K562 (cell line): ENCODE results near the gene RTP5. TPM values are rescaled to one million over a fixed set of nuclear protein-coding genes. Genes with fewer than 3 reads are reported as not detected.

Source experiments
- ATAC-seq: fragments of 200-7000 bp; cut with Tn5 transposase; 3 replicates; pipeline ENCODE4 v1.9.1; 2020; ENCODE audit warnings: moderate library complexity
- BruUV-seq: library from RNA; stranded (reverse); fragments of 400-500 nt; replicated peaks from 2 replicates; lab custom pipeline; 2021; lab: Mats Ljungman, UMichigan
- CTCF ChIA-PET: fragments of 300-600 bp; formaldehyde crosslinking; extraction: SDS; loops from one replicate; lab custom pipeline; 2021; ENCODE audit warnings: low intra/inter-chr PET ratio; lab: Yijun Ruan, JAX
- POLR2A ChIA-PET: fragments of 300-600, 350-650 bp; sonication (Branson Sonifier 250); formaldehyde crosslinking; extraction: SDS; loops from one replicate; lab custom pipeline; 2021; ENCODE audit warnings: antibody characterized with exemption, inconsistent platforms; lab: Yijun Ruan, JAX
- DNase-seq, 4 experiments: peaks; one replicate each; pipeline versions ENCODE4 v3.0.0 to v3.0.0-alpha.2; 2011 to 2018; ENCODE audit warnings: low spot score in 3 of 4, mixed read lengths in 3 of 4; ENCODE audit errors: extremely low read depth in 1 of 4
- FAIRE-seq: peaks from 2 replicates; lab custom pipeline; 2011; peaks lifted over from hg19 to GRCh38; lab: Jason Lieb, UNC
- H2AFZ ChIP-seq: 2 replicates; pipeline ENCODE4 v1.6.0; 2011; ENCODE audit warnings: low read depth, low read length, control low read depth, inconsistent platforms
- H3K27ac ChIP-seq: fragments of 200-600 bp; 3 replicates; pipeline ENCODE4 v1.8.0; 2011; ENCODE audit warnings: low read depth, mild to moderate bottlenecking, control low read depth, inconsistent platforms, low read length, moderate library complexity, mixed read lengths; ENCODE audit errors: extremely low read depth
- H3K27me3 ChIP-seq, 2 experiments: fragments of 300-600 bp in 1 of 2; 2 replicates in 1 of 2; 3 replicates in 1 of 2; pipeline versions ENCODE4 v1.6.0 to v1.8.0; 2011; ENCODE audit warnings: inconsistent platforms in 2 of 2, low read length in 2 of 2, mild to moderate bottlenecking in 1 of 2, mixed read lengths in 1 of 2, moderate library complexity in 1 of 2; ENCODE audit not compliant: control insufficient read depth in 2 of 2, insufficient read depth in 2 of 2
- H3K36me3 ChIP-seq: fragments of 300-600 bp; 3 replicates; pipeline ENCODE4 v1.8.0; 2011; ENCODE audit warnings: mild to moderate bottlenecking, low read length, inconsistent platforms; ENCODE audit not compliant: control insufficient read depth, insufficient read depth
- H3K4me1 ChIP-seq, 2 experiments: fragments of 200-600 bp in 1 of 2; replicated peaks in 1 of 2; 2 replicates in 1 of 2; 3 replicates in 1 of 2; pipeline versions ENCODE4 v1.5.1 to v1.8.0; 2011; ENCODE audit warnings: inconsistent platforms in 2 of 2, low read length in 2 of 2, mild to moderate bottlenecking in 1 of 2, mixed read lengths in 1 of 2, moderate library complexity in 1 of 2; ENCODE audit not compliant: control insufficient read depth in 2 of 2, insufficient read depth in 2 of 2
- H3K4me2 ChIP-seq: 2 replicates; pipeline ENCODE4 v1.6.1; 2011; ENCODE audit warnings: low read length, control low read depth, inconsistent platforms, mixed read lengths; ENCODE audit not compliant: insufficient read depth
- H3K4me3 ChIP-seq: fragments of 200-600 bp; sonication (generic), shearing (Covaris generic); 2 replicates; pipeline ENCODE4 v1.5.1; 2016; ENCODE audit warnings: control low read depth, inconsistent platforms
- H3K79me2 ChIP-seq: fragments of 200-600 bp; 3 replicates; pipeline ENCODE4 v1.8.0; 2011; ENCODE audit warnings: low read length, inconsistent platforms; ENCODE audit not compliant: control insufficient read depth, insufficient read depth
- H3K9ac ChIP-seq, 2 experiments: 2 replicates each; pipeline versions ENCODE4 v1.6.0 to v1.6.1; 2011; ENCODE audit warnings: low read depth in 2 of 2, low read length in 2 of 2, control low read depth in 1 of 2, inconsistent platforms in 1 of 2, mild to moderate bottlenecking in 1 of 2, mixed read lengths in 1 of 2; ENCODE audit not compliant: insufficient read depth in 1 of 2
- H3K9me1 ChIP-seq: one replicate; pipeline ENCODE4 v1.6.0; 2011; ENCODE audit warnings: inconsistent platforms, mild to moderate bottlenecking, low read length, moderate library complexity; ENCODE audit not compliant: control insufficient read depth, insufficient read depth
- H3K9me3 ChIP-seq: replicated peaks from 2 replicates; pipeline ENCODE4 v1.5.1; 2011; ENCODE audit warnings: low read depth, low read length, inconsistent platforms; ENCODE audit not compliant: control insufficient read depth, insufficient read depth
- H4K20me1 ChIP-seq: replicated peaks from 2 replicates; pipeline ENCODE4 v1.6.1; 2011; ENCODE audit warnings: low read length, inconsistent platforms, mixed read lengths; ENCODE audit not compliant: control insufficient read depth, insufficient read depth
- BCOR ChIP-seq: fragments of 450-650 bp; IDR thresholded peaks from 2 replicates; pipeline ENCODE4 v1.6.1; 2016
- ELF2 ChIP-seq: fragments of 250-450 bp; sonication (Bioruptor Pico); IDR thresholded peaks from 2 replicates; pipeline ENCODE4 v1.5.0; 2021; ENCODE audit warnings: mild to moderate bottlenecking
- FOXJ3 ChIP-seq: sonication (generic); formaldehyde crosslinking; IDR thresholded peaks from 2 replicates; pipeline ENCODE4 v1.4.0; 2020; ENCODE audit warnings: mild to moderate bottlenecking, missing genetic modification reagents
- ILK ChIP-seq: fragments of 450-650 bp; IDR thresholded peaks from 2 replicates; pipeline ENCODE4 v1.6.1; 2016; ENCODE audit warnings: missing genetic modification characterization, low read depth, mild to moderate bottlenecking, missing compliant biosample characterization, moderate library complexity, borderline replicate concordance
- MAFG ChIP-seq: fragments of 450-650 bp; conservative IDR thresholded peaks from 2 replicates; pipeline ENCODE4 v1.6.1; 2016; ENCODE audit warnings: missing genetic modification characterization, missing compliant biosample characterization
- NFATC3 ChIP-seq: fragments of 450-650 bp; IDR thresholded peaks from 2 replicates; pipeline ENCODE4 v1.6.1; 2017; ENCODE audit warnings: mild to moderate bottlenecking
- SMARCA4 ChIP-seq: fragments of 450-650 bp; IDR thresholded peaks from 2 replicates; pipeline ENCODE4 v1.6.1; 2016
- SRSF7 ChIP-seq: fragments of 200-400 bp; formaldehyde crosslinking; optimal IDR thresholded peaks from 2 replicates; pipeline ENCODE3; 2017; ENCODE audit warnings: mild to moderate bottlenecking, low read depth, low read length
- TBP ChIP-seq: optimal IDR thresholded peaks from 2 replicates; pipeline ENCODE3; 2011; ENCODE audit warnings: low read depth, low read length, improper control_type of control experiment
- ZNF146 ChIP-seq: IDR thresholded peaks from one replicate; pipeline ENCODE4 v1.6.1; 2018; ENCODE audit warnings: missing compliant biosample characterization; ENCODE audit not compliant: unreplicated experiment
- ZNF696 ChIP-seq: fragments of 250-450 bp; sonication (Bioruptor Pico); conservative IDR thresholded peaks from 2 replicates; pipeline ENCODE4 v1.4.0; 2020; ENCODE audit warnings: mild to moderate bottlenecking, moderate library complexity
- ZZZ3 ChIP-seq: fragments of 450-650 bp; IDR thresholded peaks from 2 replicates; pipeline ENCODE4 v1.6.1; 2016; ENCODE audit warnings: antibody characterized with exemption, mild to moderate bottlenecking, moderate library complexity
- WGBS: fragments of 100-300 bp; shearing (Covaris generic); methylation state at CpG from one replicate; pipeline ENCODE4 v1.1.6; 2016; ENCODE audit warnings: low coverage, mixed read lengths; ENCODE audit not compliant: insufficient coverage; ENCODE audit errors: missing lambda C conversion rate; 5-methylcytosine and 5-hydroxymethylcytosine counted together
- in situ Hi-C: fragments of 300-500 bp; cut with MboI; formaldehyde crosslinking; loops from 4 replicates; pipeline ENCODE4 v1.15.0; 2018; ENCODE audit warnings: inconsistent platforms, mixed read lengths
- intact Hi-C: fragments of 100-400 bp; cut with micrococcal nuclease; formaldehyde crosslinking; loops from 2 replicates; pipeline ENCODE4 v1.14.2; 2022
- polyA plus RNA-seq, 8 experiments: library from polyadenylated mRNA; depleted of rRNA in 4 of 8; stranded (reverse) in 5 of 8; unstranded in 3 of 8; fragments of >200 nt; fragmentation: Nextera tagmentation in 2 of 8; fragmentation: Illumina TruSeq in 1 of 8; extraction: Ambion mirVana in 2 of 8; extraction: Trizol in 1 of 8; gene quantifications; 2 replicates each; pipeline versions ENCODE4 v1.2.1 to v1.2.3, GENCODE V29; 2011 to 2014; ENCODE audit warnings: inconsistent platforms in 1 of 8, missing spikeins in 1 of 8
- total RNA-seq, 7 experiments: library from RNA; depleted of rRNA in 6 of 7; stranded (reverse); fragments of >200 nt in 6 of 7; fragmentation: Illumina TruSeq in 2 of 7; extraction: Trizol in 2 of 7; gene quantifications; 2 replicates each; pipeline versions ENCODE4 v1.2.1 to v1.2.3, GENCODE V29; 2011 to 2021; ENCODE audit warnings: low replicate concordance in 1 of 7
- TF ChIP-seq, protein P1 (sequence below), 2 experiments: IDR thresholded peaks; 2 replicates each; pipeline ENCODE4 v1.6.1; 2011; ENCODE audit warnings: borderline replicate concordance in 1 of 2, control low read depth in 1 of 2, low read depth in 1 of 2, low read length in 1 of 2, mild to moderate bottlenecking in 1 of 2, mixed read lengths in 1 of 2, moderate library complexity in 1 of 2; ENCODE audit not compliant: insufficient read depth in 1 of 2, insufficient read length in 1 of 2, poor library complexity in 1 of 2, severe bottlenecking in 1 of 2; ENCODE audit errors: extremely low read depth in 1 of 2
- TF ChIP-seq, protein P2 (sequence below): fragments of 450-650 bp; IDR thresholded peaks from 2 replicates; pipeline ENCODE4 v1.6.1; 2018; ENCODE audit not compliant: partially characterized antibody
- TF ChIP-seq, protein P3 (sequence below): fragments of 200-800 bp; sonication (Bioruptor generic); IDR thresholded peaks from 2 replicates; pipeline ENCODE4 v1.6.1; 2017; ENCODE audit warnings: missing genetic modification characterization, missing compliant biosample characterization
- TF ChIP-seq, protein P4 (sequence below): sonication (generic); formaldehyde crosslinking; IDR thresholded peaks from 2 replicates; pipeline ENCODE4 v1.8.0; 2022; ENCODE audit warnings: missing genetic modification reagents, mild to moderate bottlenecking, borderline replicate concordance

RTP5 gene
- total and polyA plus RNA-seq, 9 of the 15 experiments (the other 6 are each of a cell fraction or from before 2014, with no cell fraction given), result not detected

DNA sequence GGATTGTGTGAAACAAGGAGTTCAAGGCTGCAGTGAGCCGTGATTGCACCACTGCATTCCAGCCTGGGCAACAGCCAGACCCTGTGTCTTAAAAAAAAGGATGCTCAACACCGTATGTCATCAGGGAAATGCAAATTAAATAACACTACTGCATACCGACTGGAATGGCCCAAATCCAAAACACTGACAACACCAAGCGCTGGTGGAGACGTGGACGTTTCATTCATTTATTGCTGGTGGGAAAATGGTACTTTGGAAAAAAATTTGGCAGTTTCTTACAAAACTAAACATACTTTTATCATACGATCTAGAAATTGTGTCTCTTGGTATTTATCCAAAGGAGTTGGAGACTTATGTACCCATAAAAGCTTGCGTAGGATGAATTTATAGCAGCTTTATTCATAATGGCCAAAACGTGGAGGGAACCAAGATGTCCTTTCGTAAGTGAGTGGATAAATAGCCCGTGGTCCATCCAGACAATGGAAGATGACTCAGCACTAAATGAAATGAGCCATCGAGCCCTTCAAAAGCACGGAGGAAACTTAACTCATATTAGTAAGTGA is 36.3 kb upstream of the RTP5 start:
- in situ Hi-C loops (no loop called here), intact Hi-C loops (no loop called here)
- FAIRE-seq, result peak; percentile 88
- DNase-seq, result peak in 2 of 4 experiments; percentile 48 to 53
- no peaks in the 10 kb centered on the region for H3K36me3 ChIP-seq
- no peak overlapping the region for H3K4me3 ChIP-seq
- H3K9me1 ChIP-seq, result no peaks in the 10 kb centered on the region
- H3K27me3 ChIP-seq, result no peaks in the 10 kb centered on the region
- CTCF ChIA-PET, result no interaction called here
- ATAC-seq, result peak; percentile 80
- H3K79me2 ChIP-seq, result no peaks in the 10 kb centered on the region
- peak overlapping the region; percentile 54 for H2AFZ ChIP-seq
- H3K4me2 ChIP-seq, result peak overlapping the region; percentile 59
- H3K9ac ChIP-seq, result no peak overlapping the region; a peak in 1 of 4 replicates
- no peak overlapping the region for H3K27ac ChIP-seq
- WGBS, result 5% methylated on average over 12 of the region's 13 CpGs
- POLR2A ChIA-PET, result no interaction called here
- no peaks in the 10 kb centered on the region for H3K9me3 ChIP-seq
- H4K20me1 ChIP-seq, result no peaks in the 10 kb centered on the region
- no TSS peak for BruUV-seq
- H3K4me1 ChIP-seq, result peaks cover 6 to 9% of the 10 kb centered on the region in 2 experiments; a peak in 3 of 5 replicates
- TF ChIP-seq ELF2 (CRISPR knock-in tag) (no peak), SMARCA4 (peak; percentile 53; the same call in 1 of the 2 replicates), ILK (tag) (no peak), ZNF146 (CRISPR knock-in tag) (no peak), MAFG (tag) (peak; percentile 97), BCOR (no peak), ZZZ3 (no peak), FOXJ3 (CRISPR knock-in tag) (no peak), NFATC3 (no peak), TBP (peak; percentile 53), ZNF696 (no peak), SRSF7 (no peak)
- TF ChIP-seq, protein P1, sequence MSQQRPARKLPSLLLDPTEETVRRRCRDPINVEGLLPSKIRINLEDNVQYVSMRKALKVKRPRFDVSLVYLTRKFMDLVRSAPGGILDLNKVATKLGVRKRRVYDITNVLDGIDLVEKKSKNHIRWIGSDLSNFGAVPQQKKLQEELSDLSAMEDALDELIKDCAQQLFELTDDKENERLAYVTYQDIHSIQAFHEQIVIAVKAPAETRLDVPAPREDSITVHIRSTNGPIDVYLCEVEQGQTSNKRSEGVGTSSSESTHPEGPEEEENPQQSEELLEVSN (IDR thresholded peaks at IDR 0.05; ENCODE audit: borderline replicate concordance in 1 of 2, extremely low read depth in 1 of 2, insufficient read depth in 1 of 2, insufficient read length in 1 of 2, low read depth in 1 of 2, low read length in 1 of 2, poor library complexity in 1 of 2, severe bottlenecking in 1 of 2), result no peak
- TF ChIP-seq, protein P2, sequence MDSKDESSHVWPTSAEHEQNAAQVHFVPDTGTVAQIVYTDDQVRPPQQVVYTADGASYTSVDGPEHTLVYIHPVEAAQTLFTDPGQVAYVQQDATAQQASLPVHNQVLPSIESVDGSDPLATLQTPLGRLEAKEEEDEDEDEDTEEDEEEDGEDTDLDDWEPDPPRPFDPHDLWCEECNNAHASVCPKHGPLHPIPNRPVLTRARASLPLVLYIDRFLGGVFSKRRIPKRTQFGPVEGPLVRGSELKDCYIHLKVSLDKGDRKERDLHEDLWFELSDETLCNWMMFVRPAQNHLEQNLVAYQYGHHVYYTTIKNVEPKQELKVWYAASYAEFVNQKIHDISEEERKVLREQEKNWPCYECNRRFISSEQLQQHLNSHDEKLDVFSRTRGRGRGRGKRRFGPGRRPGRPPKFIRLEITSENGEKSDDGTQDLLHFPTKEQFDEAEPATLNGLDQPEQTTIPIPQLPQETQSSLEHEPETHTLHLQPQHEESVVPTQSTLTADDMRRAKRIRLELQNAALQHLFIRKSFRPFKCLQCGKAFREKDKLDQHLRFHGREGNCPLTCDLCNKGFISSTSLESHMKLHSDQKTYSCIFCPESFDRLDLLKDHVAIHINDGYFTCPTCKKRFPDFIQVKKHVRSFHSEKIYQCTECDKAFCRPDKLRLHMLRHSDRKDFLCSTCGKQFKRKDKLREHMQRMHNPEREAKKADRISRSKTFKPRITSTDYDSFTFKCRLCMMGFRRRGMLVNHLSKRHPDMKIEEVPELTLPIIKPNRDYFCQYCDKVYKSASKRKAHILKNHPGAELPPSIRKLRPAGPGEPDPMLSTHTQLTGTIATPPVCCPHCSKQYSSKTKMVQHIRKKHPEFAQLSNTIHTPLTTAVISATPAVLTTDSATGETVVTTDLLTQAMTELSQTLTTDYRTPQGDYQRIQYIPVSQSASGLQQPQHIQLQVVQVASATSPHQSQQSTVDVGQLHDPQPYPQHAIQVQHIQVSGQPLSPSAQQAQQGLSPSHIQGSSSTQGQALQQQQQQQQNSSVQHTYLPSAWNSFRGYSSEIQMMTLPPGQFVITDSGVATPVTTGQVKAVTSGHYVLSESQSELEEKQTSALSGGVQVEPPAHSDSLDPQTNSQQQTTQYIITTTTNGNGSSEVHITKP, result peak; percentile 9
- TF ChIP-seq, protein P3, sequence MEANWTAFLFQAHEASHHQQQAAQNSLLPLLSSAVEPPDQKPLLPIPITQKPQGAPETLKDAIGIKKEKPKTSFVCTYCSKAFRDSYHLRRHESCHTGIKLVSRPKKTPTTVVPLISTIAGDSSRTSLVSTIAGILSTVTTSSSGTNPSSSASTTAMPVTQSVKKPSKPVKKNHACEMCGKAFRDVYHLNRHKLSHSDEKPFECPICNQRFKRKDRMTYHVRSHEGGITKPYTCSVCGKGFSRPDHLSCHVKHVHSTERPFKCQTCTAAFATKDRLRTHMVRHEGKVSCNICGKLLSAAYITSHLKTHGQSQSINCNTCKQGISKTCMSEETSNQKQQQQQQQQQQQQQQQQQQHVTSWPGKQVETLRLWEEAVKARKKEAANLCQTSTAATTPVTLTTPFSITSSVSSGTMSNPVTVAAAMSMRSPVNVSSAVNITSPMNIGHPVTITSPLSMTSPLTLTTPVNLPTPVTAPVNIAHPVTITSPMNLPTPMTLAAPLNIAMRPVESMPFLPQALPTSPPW (CRISPR knock-in tag), result no peak
- TF ChIP-seq, protein P4, sequence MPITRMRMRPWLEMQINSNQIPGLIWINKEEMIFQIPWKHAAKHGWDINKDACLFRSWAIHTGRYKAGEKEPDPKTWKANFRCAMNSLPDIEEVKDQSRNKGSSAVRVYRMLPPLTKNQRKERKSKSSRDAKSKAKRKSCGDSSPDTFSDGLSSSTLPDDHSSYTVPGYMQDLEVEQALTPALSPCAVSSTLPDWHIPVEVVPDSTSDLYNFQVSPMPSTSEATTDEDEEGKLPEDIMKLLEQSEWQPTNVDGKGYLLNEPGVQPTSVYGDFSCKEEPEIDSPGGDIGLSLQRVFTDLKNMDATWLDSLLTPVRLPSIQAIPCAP (CRISPR knock-in tag), result no peak
